VCaP (cell line): ENCODE results near the gene RNU4-1.
"Not testable (repeated sequence)": the region's sequence is repeated elsewhere in the genome, so short reads cannot be mapped to it uniquely, and the experiment has no call there.

Experiments used
- H3K27ac ChIP-seq: fragments of 450-650 bp; 2 replicates; pipeline ENCODE4 v1.5.1; 2017
- CTCF ChIP-seq: fragments of 450-650 bp; conservative IDR thresholded peaks from 2 replicates; pipeline ENCODE4 v1.5.1; 2017; ENCODE audit warnings: mild to moderate bottlenecking, moderate library complexity

The RNU4-1 gene

DNA sequence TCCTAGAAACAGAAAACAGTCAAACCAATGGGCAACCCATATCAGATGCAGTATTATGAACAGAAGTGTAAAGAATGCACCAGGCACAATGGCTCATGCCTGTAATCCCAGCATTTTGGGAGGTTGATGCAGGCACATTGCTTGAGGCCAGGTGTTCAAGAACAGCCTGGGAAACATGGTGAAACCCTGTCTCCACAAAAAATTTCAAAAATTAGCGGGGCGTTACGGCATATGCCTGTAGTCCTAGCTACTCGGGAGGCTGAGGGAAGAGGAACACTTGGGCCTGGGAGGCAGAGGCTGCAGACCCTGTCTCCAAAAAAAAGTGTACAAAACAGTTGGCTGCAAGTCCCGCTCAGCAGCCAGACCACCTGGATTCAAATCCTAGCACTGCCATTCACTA lies 32.4 kb downstream of the RNU4-1 start:
- no peak overlapping the region for H3K27ac ChIP-seq
- no peak for TF ChIP-seq CTCF

DNA sequence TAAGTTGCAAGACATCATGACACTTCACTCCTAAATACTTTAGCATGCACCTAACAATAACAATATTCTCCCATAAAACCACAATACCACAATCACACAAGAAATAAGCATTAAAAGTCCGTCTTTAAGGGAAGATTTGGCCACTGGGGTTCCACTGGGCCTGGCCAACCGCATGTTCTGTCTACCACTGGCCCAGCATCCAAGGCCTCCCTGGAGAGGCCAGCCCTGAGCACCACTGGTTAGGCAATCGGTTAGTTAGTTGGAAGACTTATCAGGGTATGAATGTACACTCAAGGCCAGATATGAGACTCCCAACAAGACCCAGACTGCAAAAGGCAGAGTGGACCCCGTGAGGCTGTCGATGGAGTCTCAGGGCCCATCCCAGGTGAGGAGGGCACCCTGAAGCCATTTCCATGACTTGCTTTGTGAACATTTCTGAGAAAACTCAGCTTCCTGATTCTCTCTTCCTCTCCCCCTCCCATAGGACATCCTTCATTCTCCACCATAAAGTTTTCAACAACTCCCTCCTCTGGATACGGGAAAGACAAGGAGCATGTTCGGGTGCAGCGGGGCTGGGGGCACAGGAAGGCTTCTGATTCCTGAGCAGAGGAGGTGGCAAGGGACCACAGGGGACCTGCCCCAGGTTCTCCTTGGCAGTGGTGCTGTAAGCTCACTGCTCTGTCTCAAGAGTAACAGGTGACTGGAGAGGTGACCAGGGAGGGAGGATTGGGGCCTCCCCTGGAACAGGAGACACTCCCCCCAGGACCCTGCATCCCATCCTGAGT lies 33.4 kb downstream of the RNU4-1 start:
- no peak overlapping the region for H3K27ac ChIP-seq
- no peak for TF ChIP-seq CTCF

DNA sequence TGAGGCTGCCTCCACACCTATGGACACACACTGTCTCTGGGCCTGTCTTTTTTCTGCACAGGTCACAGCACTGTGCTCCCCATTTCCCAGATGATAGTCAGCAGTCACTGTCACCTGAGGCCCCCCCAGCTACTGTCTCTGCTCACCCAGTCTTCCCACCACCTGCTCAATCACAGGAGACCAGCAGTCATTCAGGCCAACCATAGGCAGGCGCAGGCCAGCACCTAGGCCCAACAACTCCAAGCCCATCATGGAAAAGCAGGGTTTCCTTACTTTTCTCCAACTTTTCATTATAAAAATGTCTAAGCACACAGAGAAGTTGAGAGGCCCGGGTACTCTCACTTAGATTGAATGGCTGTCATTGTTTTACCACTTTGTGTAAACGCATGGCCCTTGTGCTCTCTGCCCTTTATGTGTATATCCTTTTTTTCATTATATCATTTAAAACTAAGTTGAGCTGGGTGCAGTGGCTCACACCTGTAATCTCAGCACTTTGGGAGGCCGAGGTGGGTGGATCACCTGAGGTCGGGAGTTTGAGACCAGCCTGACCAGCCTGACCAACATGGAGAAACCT lies 34.6 kb downstream of the RNU4-1 start:
- H3K27ac ChIP-seq, result peak overlapping the region; percentile 84
- no peak for TF ChIP-seq CTCF

DNA sequence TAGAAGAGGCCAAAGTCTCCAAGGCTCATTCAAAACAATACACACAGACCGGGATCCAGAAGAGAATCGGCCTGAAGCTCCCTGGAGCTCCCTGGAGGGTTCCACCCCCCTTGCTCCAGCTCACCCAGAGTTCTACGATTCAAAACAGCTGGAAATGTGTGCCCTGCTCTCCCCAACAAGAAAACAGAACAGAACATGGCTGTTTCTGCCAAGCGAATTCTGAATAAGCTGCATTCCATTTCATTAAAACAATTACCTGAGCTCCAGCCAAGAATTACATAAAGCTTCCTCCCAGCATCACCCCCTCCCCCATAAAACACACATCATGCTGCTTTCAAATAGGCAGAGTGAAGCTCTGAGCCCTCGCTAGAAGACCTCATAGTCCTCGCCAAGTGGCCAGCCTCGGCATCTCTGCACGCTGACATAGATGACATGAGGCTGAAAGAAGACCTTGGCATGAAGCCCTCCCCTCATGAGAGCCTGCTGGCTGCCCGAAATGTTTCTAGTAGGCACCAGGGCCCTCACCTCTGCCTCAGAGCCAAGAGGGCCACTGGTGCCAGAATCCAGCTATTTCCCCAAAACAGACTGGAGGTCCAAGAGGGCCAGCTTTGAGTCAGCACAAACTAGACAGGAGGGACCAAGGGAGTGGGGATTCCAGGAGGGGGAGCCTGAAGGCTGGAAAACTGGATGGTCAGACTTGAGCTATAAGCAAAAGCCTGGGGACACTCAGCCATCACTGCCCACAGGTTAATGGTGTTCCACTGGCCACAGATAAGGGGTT lies 35.8 kb downstream of the RNU4-1 start:
- H3K27ac ChIP-seq, result peak overlapping the region; percentile 84
- TF ChIP-seq CTCF, result peak; percentile 20; the same call in 1 of the 2 replicates

DNA sequence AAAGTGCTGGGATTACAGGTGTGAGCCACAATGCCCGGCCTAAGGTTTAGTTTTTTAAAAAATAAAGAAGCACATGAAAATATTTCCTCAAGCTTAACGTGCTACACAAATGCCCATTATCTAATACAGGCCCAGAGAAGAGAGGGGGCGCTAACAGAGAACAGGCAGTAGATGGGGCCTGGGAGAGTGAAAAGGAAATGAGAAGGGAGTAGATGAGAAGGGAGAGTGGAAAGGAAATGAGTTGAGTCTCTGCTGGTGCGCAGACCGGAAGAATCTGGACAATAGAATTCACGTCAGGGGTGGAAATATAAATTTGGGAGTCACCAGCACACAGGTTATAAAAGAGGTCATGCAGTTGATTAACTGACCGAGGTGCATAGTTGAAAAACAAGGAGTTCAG lies 38.2 kb downstream of the RNU4-1 start:
- no peak overlapping the region for H3K27ac ChIP-seq
- TF ChIP-seq CTCF, result no peak

GRCh38 chr12:120253313-120253712 lies 39.7 kb downstream of the RNU4-1 start:
- H3K27ac ChIP-seq, result not testable (repeated sequence)

DNA sequence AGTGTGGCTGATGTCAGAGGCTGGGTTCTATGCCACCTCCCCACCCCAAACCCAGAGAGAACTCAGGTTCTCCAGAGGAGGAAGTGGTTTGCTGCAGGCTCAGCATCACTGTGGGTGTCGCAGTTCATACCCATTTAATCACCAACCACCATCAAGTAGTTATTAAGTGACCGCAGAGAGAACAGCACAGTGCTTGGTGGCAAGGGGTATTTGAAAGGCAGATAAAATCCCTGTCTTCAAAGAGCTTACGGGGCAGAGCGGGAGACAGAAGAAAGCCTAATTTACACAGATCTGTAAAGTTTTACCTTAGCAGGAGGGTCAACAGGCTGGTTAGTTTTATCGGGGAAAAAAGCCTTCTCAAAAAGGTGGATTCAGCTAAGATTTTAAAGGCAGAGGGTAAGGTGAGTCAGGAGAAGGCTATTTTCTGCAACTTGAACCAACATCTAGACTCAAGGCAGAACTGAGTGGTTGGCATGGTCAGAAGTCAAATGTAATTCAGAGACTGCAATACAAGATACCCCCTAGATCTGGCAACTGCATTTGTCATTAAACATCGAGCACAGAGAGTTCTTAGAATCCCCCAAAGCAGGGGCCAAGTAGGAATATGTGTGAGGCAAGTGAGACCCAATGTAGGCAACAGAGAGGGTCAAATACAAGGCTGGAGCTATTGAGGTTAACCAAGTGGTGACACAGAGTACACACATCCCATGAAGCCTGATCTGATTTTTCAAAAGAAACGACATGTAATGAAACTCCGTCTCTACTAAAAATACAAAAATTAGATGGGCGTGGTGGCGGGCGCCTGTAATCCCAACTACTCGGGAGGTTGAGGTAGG lies 40.7 kb downstream of the RNU4-1 start:
- TF ChIP-seq CTCF, result no peak
- H3K27ac ChIP-seq, result no peak overlapping the region

GRCh38 chr12:120251364-120252070 lies 41.5 kb downstream of the RNU4-1 start:
- H3K27ac ChIP-seq, result not testable (repeated sequence)
